WTC11 (cell line): ENCODE data around the gene RBFOX2. TPM values are rescaled to one million over a fixed set of nuclear protein-coding genes. Genes with fewer than 3 reads are reported as not detected.
"Not testable (repeated sequence)": the region's sequence is repeated elsewhere in the genome, so short reads cannot be mapped to it uniquely, and the experiment has no call there.

Source experiments
- ATAC-seq: fragments of 200-7000 bp; cut with Tn5 transposase; 2 replicates; pipeline ENCODE4 v1.10.0; 2021; ENCODE audit warnings: mild to moderate bottlenecking, moderate library complexity
- CTCF ChIA-PET: fragments of 300-600 bp; sonication (Branson Sonifier 250); formaldehyde crosslinking; loops from one replicate; lab custom pipeline; 2021; ENCODE audit warnings: antibody characterized with exemption; lab: Charles Lee
- POLR2A ChIA-PET: fragments of 350-600 bp; sonication (Branson Sonifier 250); formaldehyde crosslinking; loops from one replicate; lab custom pipeline; 2021; ENCODE audit warnings: antibody characterized with exemption; lab: Charles Lee
- DNase-seq: peaks from one replicate; pipeline ENCODE4 v3.0.0; 2021; ENCODE audit warnings: low spot score
- H3K27ac Mint-ChIP-seq: 2 replicates; pipeline ENCODE4 v1.8.0; 2021; ENCODE audit warnings: mixed read lengths
- H3K27me3 Mint-ChIP-seq: 2 replicates; pipeline ENCODE4 v1.8.0; 2021; ENCODE audit warnings: low read depth, mild to moderate bottlenecking, moderate library complexity, mixed read lengths
- H3K36me3 Mint-ChIP-seq: 2 replicates; pipeline ENCODE4 v1.8.0; 2021; ENCODE audit warnings: mixed read lengths
- H3K4me1 Mint-ChIP-seq: 2 replicates; pipeline ENCODE4 v1.8.0; 2022; ENCODE audit warnings: mixed read lengths
- H3K4me3 Mint-ChIP-seq: 2 replicates; pipeline ENCODE4 v1.8.0; 2021; ENCODE audit warnings: mild to moderate bottlenecking, moderate library complexity, mixed read lengths
- H3K9me3 Mint-ChIP-seq: 2 replicates; pipeline ENCODE4 v1.8.0; 2021; ENCODE audit warnings: mixed read lengths
- ARID4B ChIP-seq: sonication (generic); formaldehyde crosslinking; IDR thresholded peaks from 2 replicates; pipeline ENCODE4 v1.8.0; 2023; ENCODE audit warnings: missing genetic modification reagents, mild to moderate bottlenecking, borderline replicate concordance
- CREB1 ChIP-seq: sonication (generic); formaldehyde crosslinking; IDR thresholded peaks from 2 replicates; pipeline ENCODE4 v1.8.0; 2023; ENCODE audit warnings: mild to moderate bottlenecking, missing genetic modification reagents
- FOXP4 ChIP-seq: sonication (generic); formaldehyde crosslinking; IDR thresholded peaks from 2 replicates; pipeline ENCODE4 v1.8.0; 2022; ENCODE audit warnings: mild to moderate bottlenecking, missing genetic modification reagents
- GRHL2 ChIP-seq: fragments of 250-450 bp; sonication (Bioruptor Pico); IDR thresholded peaks from 2 replicates; pipeline ENCODE4 v1.8.0; 2022; ENCODE audit warnings: mild to moderate bottlenecking, moderate library complexity; ENCODE audit not compliant: insufficient replicate concordance, severe bottlenecking
- HMGA2 ChIP-seq: fragments of 250-450 bp; sonication (Bioruptor Pico); IDR thresholded peaks from 2 replicates; pipeline ENCODE4 v1.4.0; 2021; ENCODE audit warnings: mild to moderate bottlenecking, moderate library complexity
- JAZF1 ChIP-seq: fragments of 250-450 bp; sonication (Bioruptor Pico); IDR thresholded peaks from 2 replicates; pipeline ENCODE4 v1.9.0; 2021; ENCODE audit warnings: moderate library complexity, mild to moderate bottlenecking, inconsistent platforms
- JUN ChIP-seq: sonication (generic); formaldehyde crosslinking; IDR thresholded peaks from 2 replicates; pipeline ENCODE4 v1.8.0; 2023; ENCODE audit warnings: mild to moderate bottlenecking, missing genetic modification reagents
- KAT7 ChIP-seq: sonication (generic); formaldehyde crosslinking; IDR thresholded peaks from 2 replicates; pipeline ENCODE4 v1.8.1; 2023; ENCODE audit warnings: missing genetic modification reagents, mild to moderate bottlenecking, borderline replicate concordance
- NR2C2 ChIP-seq: sonication (generic); formaldehyde crosslinking; IDR thresholded peaks from 2 replicates; pipeline ENCODE4 v1.8.0; 2022; ENCODE audit warnings: mild to moderate bottlenecking, missing genetic modification reagents
- SMAD4 ChIP-seq: sonication (generic); formaldehyde crosslinking; IDR thresholded peaks from 2 replicates; pipeline ENCODE4 v1.8.0; 2022; ENCODE audit warnings: mild to moderate bottlenecking, missing genetic modification reagents
- ZNF138 ChIP-seq: sonication (generic); formaldehyde crosslinking; conservative IDR thresholded peaks from 2 replicates; pipeline ENCODE4 v1.8.1; 2022; ENCODE audit warnings: mild to moderate bottlenecking, moderate library complexity, missing genetic modification reagents
- total RNA-seq: library from RNA; stranded (reverse); gene quantifications from 3 replicates; pipeline ENCODE4 v1.2.3, GENCODE V29; 2021
- TF ChIP-seq, protein P1 (sequence below): sonication (generic); formaldehyde crosslinking; IDR thresholded peaks from 2 replicates; pipeline ENCODE4 v1.8.1; 2022; ENCODE audit warnings: low read depth, mild to moderate bottlenecking, moderate library complexity, missing genetic modification reagents, borderline replicate concordance
- TF ChIP-seq, protein P2 (sequence below): sonication (generic); formaldehyde crosslinking; IDR thresholded peaks from 2 replicates; pipeline ENCODE4 v1.8.1; 2023; ENCODE audit warnings: mild to moderate bottlenecking, missing genetic modification reagents, moderate library complexity
- TF ChIP-seq, protein P3 (sequence below): sonication (generic); formaldehyde crosslinking; IDR thresholded peaks from 2 replicates; pipeline ENCODE4 v1.8.0; 2023; ENCODE audit warnings: missing genetic modification reagents

RBFOX2 gene
- total RNA-seq, 1 experiment from 2014 or later = 107 TPM

DNA sequence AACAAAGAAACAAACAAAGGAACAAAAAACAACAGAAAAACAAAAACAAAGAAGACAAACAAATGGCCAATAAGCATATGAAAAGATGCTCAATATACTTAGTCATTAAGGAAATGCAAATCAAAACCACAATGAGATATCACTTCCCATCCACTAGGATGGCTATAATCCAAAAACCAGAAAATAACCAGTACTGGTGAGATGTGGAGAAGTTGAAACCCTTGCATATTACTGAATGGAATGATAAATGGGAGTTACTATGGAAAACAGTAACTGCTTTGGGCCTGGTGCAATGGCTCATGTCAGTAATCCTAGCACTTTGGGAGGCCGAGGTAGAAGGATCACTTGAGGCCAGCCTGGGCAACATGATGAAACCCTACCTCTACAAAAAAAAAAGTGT, 44.9 kb upstream of the RBFOX2 start (continued):
- TF ChIP-seq, protein P1, sequence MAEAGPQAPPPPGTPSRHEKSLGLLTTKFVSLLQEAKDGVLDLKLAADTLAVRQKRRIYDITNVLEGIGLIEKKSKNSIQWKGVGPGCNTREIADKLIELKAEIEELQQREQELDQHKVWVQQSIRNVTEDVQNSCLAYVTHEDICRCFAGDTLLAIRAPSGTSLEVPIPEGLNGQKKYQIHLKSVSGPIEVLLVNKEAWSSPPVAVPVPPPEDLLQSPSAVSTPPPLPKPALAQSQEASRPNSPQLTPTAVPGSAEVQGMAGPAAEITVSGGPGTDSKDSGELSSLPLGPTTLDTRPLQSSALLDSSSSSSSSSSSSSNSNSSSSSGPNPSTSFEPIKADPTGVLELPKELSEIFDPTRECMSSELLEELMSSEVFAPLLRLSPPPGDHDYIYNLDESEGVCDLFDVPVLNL (CRISPR knock-in tag) = no peak
- no peak for TF ChIP-seq GRHL2 (CRISPR knock-in tag)

GRCh38 chr22:36070645-36071044, 42.0 kb upstream of the RBFOX2 start:
- CTCF ChIA-PET = interaction anchor here (0.6 kb wide), 1 partner anchor 114 kb away, joined by 3 read pairs; no protein-coding TSS in a partner anchor
- DNase-seq, H3K36me3 Mint-ChIP-seq, H3K27ac Mint-ChIP-seq, H3K9me3 Mint-ChIP-seq, H3K4me1 Mint-ChIP-seq, ATAC-seq, H3K27me3 Mint-ChIP-seq, H3K4me3 Mint-ChIP-seq: not testable (repeated sequence)
- POLR2A ChIA-PET = interaction anchor here (0.6 kb wide), 1 partner anchor 579 kb away, joined by 16 read pairs; no protein-coding TSS in a partner anchor

DNA sequence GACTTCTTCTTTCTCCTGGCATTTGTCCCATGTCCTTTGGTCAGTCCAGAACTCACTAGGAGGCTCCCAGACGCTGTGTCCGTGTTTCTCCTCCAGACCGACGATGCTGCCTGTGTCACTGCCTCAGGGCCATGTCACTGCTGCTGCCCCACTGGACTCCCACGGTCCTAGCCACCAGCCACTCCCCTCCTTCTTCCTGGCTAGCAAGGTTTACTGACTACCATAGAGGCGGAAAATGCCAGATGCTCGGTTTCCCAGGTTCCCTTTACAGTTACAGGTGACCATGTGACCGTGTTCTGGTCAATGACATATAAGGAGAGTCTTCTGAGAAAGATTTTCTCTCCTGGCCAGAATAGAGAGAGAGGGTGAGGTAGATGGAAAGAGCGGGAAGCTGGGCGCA, 40.7 kb upstream of the RBFOX2 start:
- no peak for DNase-seq
- ChIA-PET CTCF (interaction anchor here (1.0 kb wide), 1 partner anchor 45 kb away, joined by 3 read pairs; no protein-coding TSS in a partner anchor), POLR2A (no interaction called here)
- ATAC-seq = no peak
- Mint-ChIP-seq H3K4me1 (peaks cover 7% of the 10 kb centered on the region; the same call in 1 of the 2 replicates), H3K36me3 (no peaks in the 10 kb centered on the region), H3K4me3 (no peak overlapping the region), H3K9me3 (no peaks in the 10 kb centered on the region), H3K27me3 (no peaks in the 10 kb centered on the region; the same call in 1 of the 2 replicates), H3K27ac (no peak overlapping the region)
- TF ChIP-seq SMAD4 (no peak), HMGA2 (CRISPR knock-in tag) (no peak), NR2C2 (CRISPR knock-in tag) (no peak), ZNF138 (CRISPR knock-in tag) (no peak), FOXP4 (no peak), CREB1 (CRISPR knock-in tag) (no peak), JAZF1 (CRISPR knock-in tag) (no peak), ARID4B (no peak), JUN (CRISPR knock-in tag) (no peak), KAT7 (CRISPR knock-in tag) (no peak)
- TF ChIP-seq, protein P2, sequence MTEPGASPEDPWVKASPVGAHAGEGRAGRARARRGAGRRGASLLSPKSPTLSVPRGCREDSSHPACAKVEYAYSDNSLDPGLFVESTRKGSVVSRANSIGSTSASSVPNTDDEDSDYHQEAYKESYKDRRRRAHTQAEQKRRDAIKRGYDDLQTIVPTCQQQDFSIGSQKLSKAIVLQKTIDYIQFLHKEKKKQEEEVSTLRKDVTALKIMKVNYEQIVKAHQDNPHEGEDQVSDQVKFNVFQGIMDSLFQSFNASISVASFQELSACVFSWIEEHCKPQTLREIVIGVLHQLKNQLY (CRISPR knock-in tag) = no peak
- TF ChIP-seq, protein P3, sequence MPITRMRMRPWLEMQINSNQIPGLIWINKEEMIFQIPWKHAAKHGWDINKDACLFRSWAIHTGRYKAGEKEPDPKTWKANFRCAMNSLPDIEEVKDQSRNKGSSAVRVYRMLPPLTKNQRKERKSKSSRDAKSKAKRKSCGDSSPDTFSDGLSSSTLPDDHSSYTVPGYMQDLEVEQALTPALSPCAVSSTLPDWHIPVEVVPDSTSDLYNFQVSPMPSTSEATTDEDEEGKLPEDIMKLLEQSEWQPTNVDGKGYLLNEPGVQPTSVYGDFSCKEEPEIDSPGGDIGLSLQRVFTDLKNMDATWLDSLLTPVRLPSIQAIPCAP = no peak
